HG03060 (cell line): ENCODE results near the gene ANO4.

Experiments used
- ATAC-seq: cut with Tn5 transposase; IDR thresholded peaks from one replicate; pipeline ENCODE4 v1.9.1; 2021; ENCODE audit warnings: low read depth, moderate number of reproducible peaks; ENCODE audit not compliant: unreplicated experiment

The ANO4 gene

GRCh38 chr12:100800723-100801122, 6.1 kb downstream of the ANO4 start:
- ATAC-seq: no peak

GRCh38 chr12:100801320-100801719, 6.7 kb downstream of the ANO4 start:
- no peak for ATAC-seq

GRCh38 chr12:100808777-100809176, 14.2 kb downstream of the ANO4 start:
- no peak for ATAC-seq

- no peak for ATAC-seq
These were observed 25.7 kb downstream of the ANO4 start for GRCh38 chr12:100820314-100820713.

GRCh38 chr12:100823963-100824362, 29.4 kb downstream of the ANO4 start:
- ATAC-seq: no peak

GRCh38 chr12:100824476-100824875, 29.9 kb downstream of the ANO4 start:
- no peak for ATAC-seq

GRCh38 chr12:100826323-100826722, 31.7 kb downstream of the ANO4 start:
- ATAC-seq: no peak

GRCh38 chr12:100827901-100828520, 33.4 kb downstream of the ANO4 start:
- no peak for ATAC-seq

- ATAC-seq: no peak
These were observed 35.6 kb downstream of the ANO4 start for GRCh38 chr12:100830003-100830795.

- no peak for ATAC-seq
These were observed 38.7 kb downstream of the ANO4 start for GRCh38 chr12:100833282-100833681.

- ATAC-seq: no peak
These were observed 46.2 kb downstream of the ANO4 start for GRCh38 chr12:100840748-100841147.

- ATAC-seq: no peak
These were observed 47.6 kb downstream of the ANO4 start for GRCh38 chr12:100842156-100842555.

GRCh38 chr12:100843061-100843460, 48.5 kb downstream of the ANO4 start:
- no peak for ATAC-seq

- ATAC-seq: no peak
These were observed 50.5 kb downstream of the ANO4 start for GRCh38 chr12:100845095-100845494.

GRCh38 chr12:100851637-100852036, 57.1 kb downstream of the ANO4 start:
- ATAC-seq: no peak

- no peak for ATAC-seq
These were observed 62.8 kb downstream of the ANO4 start for GRCh38 chr12:100857418-100857817.

- ATAC-seq: no peak
These were observed 63.4 kb downstream of the ANO4 start for GRCh38 chr12:100857971-100858370.

GRCh38 chr12:100858656-100859055, 64.1 kb downstream of the ANO4 start:
- ATAC-seq: no peak

- ATAC-seq: no peak
These were observed 64.6 kb downstream of the ANO4 start for GRCh38 chr12:100859063-100859627.

GRCh38 chr12:100860611-100861010, 66.0 kb downstream of the ANO4 start:
- no peak for ATAC-seq

GRCh38 chr12:100862676-100863075, 68.1 kb downstream of the ANO4 start:
- ATAC-seq: no peak

- ATAC-seq: no peak
These were observed 69.8 kb downstream of the ANO4 start for GRCh38 chr12:100864366-100864765.
